Ovary (tissue), 9 donors: ENCODE measurements around the gene SIGLEC11. TPM values are rescaled to one million over a fixed set of nuclear protein-coding genes. Genes with fewer than 3 reads are reported as not detected.

Experiments
- DNase-seq, 5 donors: peaks; one replicate each; pipeline ENCODE4 v3.0.0-alpha.2; 2019 to 2020
- H3K27ac ChIP-seq, 2 donors: fragments of 200-600 bp; one replicate each; pipeline versions ENCODE4 v1.5.1 to v1.8.0; 2019 to 2022
- H3K27me3 ChIP-seq: fragments of 200-600 bp; one replicate; pipeline ENCODE4 v1.8.0; 2022
- H3K36me3 ChIP-seq: fragments of 200-600 bp; sonication (generic); one replicate; pipeline ENCODE4 v1.5.1; 2019
- H3K4me1 ChIP-seq: one replicate; pipeline ENCODE4 v1.8.1; 2013; ENCODE audit warnings: mild to moderate bottlenecking, moderate library complexity; ENCODE audit not compliant: insufficient read depth
- H3K4me3 ChIP-seq: fragments of 200-600 bp; sonication (generic); one replicate; pipeline ENCODE4 v1.5.1; 2017
- H3K9me3 ChIP-seq, 2 donors: fragments of 200-600 bp in 1 of 2; sonication (generic) in 1 of 2; one replicate each; pipeline versions ENCODE4 v1.5.1 to v1.8.1; 2013 to 2019; ENCODE audit warnings: mild to moderate bottlenecking in 1 of 2, moderate library complexity in 1 of 2
- EP300 ChIP-seq: sonication (generic); formaldehyde crosslinking; IDR thresholded peaks from one replicate; pipeline ENCODE4 v1.6.1; 2017; ENCODE audit warnings: antibody characterized with exemption
- POLR2A ChIP-seq: fragments of 450-650 bp; IDR thresholded peaks from one replicate; pipeline ENCODE4 v1.6.1; 2017; ENCODE audit warnings: antibody characterized with exemption, mild to moderate bottlenecking, moderate library complexity
- WGBS, 3 donors: extraction: QIAGEN DNeasy Blood & Tissue Kit in 1 of 3; methylation state at CpG; one replicate each; pipeline versions ENCODE4 v1.1.5 to v1.1.7; 2013 to 2017; 5-methylcytosine and 5-hydroxymethylcytosine counted together
- intact Hi-C, 4 donors: fragments of 100-400 bp; cut with DNase I; formaldehyde crosslinking; loops; one replicate each; pipeline versions ENCODE4 v1.11.0 to v1.15.1; 2022 to 2023
- polyA plus RNA-seq, 2 donors: library from polyadenylated mRNA; stranded (reverse); fragments of 200-250 nt in 1 of 2; fragments of 350-450 nt in 1 of 2; fragmentation: Illumina TruSeq in 1 of 2; extraction: RNeasy Lipid Tissue Mini Kit (QIAGEN cat#74804) in 1 of 2; gene quantifications; one replicate each; pipeline ENCODE4 v1.2.3, GENCODE V29; 2013 to 2014
- total RNA-seq, 7 donors: library from RNA; depleted of rRNA in 2 of 7; stranded (reverse); fragments of >200 nt in 2 of 7; fragmentation: NEBNext Ultra II Directional in 3 of 7; extraction: Animal tissue kit (Norgen Biotek cat#: 25700) in 3 of 7; gene quantifications; one replicate each; pipeline versions ENCODE4 v1.1.0 to v1.2.4, GENCODE V29; 2016 to 2023
- TF ChIP-seq, protein P1 (sequence below), 3 donors: fragments of 450-650 bp in 2 of 3; fragments of 200-600 bp in 1 of 3; IDR thresholded peaks; one replicate each; pipeline versions ENCODE4 v1.5.1 to v1.8.0; 2016 to 2022; ENCODE audit warnings: antibody characterized with exemption in 3 of 3, mild to moderate bottlenecking in 1 of 3
- donor health status: DM: no; HTN: no; CAD: no; lungs with moderate emphysema.
- donor health status: DM: no; HTN: no; CAD: no.
- donor health status: Bipolar disorder and iron deficiency.
- donor health status: DM: yes; HTN: yes; CAD: no.
- donor health status: DM: no; HTN: no; CAD: no.
- donor health status: DM: yes; HTN: yes; CAD: no.

Gene SIGLEC11
- total and polyA plus RNA-seq, 9 donors = 43.3 to 117 (median 77.6) TPM

- Histone ChIP-seq H3K27ac (no peak overlapping the region), H3K27me3 (no peaks in the 10 kb centered on the region), H3K4me3 (no peak overlapping the region), H3K9me3 (no peaks in the 10 kb centered on the region), H3K36me3 (no peaks in the 10 kb centered on the region), H3K4me1 (no peaks in the 10 kb centered on the region)
- no peak for DNase-seq
- WGBS, 3 donors = 91 to 93% (median 92%) methylated on average over 24 of the region's 24 CpGs
- intact Hi-C loops = no loop called here
- TF ChIP-seq, protein P1, sequence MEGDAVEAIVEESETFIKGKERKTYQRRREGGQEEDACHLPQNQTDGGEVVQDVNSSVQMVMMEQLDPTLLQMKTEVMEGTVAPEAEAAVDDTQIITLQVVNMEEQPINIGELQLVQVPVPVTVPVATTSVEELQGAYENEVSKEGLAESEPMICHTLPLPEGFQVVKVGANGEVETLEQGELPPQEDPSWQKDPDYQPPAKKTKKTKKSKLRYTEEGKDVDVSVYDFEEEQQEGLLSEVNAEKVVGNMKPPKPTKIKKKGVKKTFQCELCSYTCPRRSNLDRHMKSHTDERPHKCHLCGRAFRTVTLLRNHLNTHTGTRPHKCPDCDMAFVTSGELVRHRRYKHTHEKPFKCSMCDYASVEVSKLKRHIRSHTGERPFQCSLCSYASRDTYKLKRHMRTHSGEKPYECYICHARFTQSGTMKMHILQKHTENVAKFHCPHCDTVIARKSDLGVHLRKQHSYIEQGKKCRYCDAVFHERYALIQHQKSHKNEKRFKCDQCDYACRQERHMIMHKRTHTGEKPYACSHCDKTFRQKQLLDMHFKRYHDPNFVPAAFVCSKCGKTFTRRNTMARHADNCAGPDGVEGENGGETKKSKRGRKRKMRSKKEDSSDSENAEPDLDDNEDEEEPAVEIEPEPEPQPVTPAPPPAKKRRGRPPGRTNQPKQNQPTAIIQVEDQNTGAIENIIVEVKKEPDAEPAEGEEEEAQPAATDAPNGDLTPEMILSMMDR (IDR thresholded peaks at IDR 0.05) = no peak
- no peak for TF ChIP-seq EP300
- no peak for TF ChIP-seq POLR2A
Measured at GRCh38 chr19:49920624-49921363, 40.2 kb downstream of the SIGLEC11 start.

GRCh38 chr19:49918089-49918488, 42.9 kb downstream of the SIGLEC11 start:
- Histone ChIP-seq H3K4me3 (no peak overlapping the region), H3K4me1 (peaks cover 5% of the 10 kb centered on the region), H3K9me3 (no peaks in the 10 kb centered on the region), H3K27me3 (no peaks in the 10 kb centered on the region), H3K27ac (no peak overlapping the region), H3K36me3 (no peaks in the 10 kb centered on the region)
- TF ChIP-seq EP300 (no peak), POLR2A (no peak)
- TF ChIP-seq, protein P1 (IDR thresholded peaks at IDR 0.05) = no peak
- WGBS, 3 donors = 90 to 93% (median 92%) methylated on average over 8 of the region's 8 CpGs
- intact Hi-C loops = no loop called here
- DNase-seq = no peak

DNA sequence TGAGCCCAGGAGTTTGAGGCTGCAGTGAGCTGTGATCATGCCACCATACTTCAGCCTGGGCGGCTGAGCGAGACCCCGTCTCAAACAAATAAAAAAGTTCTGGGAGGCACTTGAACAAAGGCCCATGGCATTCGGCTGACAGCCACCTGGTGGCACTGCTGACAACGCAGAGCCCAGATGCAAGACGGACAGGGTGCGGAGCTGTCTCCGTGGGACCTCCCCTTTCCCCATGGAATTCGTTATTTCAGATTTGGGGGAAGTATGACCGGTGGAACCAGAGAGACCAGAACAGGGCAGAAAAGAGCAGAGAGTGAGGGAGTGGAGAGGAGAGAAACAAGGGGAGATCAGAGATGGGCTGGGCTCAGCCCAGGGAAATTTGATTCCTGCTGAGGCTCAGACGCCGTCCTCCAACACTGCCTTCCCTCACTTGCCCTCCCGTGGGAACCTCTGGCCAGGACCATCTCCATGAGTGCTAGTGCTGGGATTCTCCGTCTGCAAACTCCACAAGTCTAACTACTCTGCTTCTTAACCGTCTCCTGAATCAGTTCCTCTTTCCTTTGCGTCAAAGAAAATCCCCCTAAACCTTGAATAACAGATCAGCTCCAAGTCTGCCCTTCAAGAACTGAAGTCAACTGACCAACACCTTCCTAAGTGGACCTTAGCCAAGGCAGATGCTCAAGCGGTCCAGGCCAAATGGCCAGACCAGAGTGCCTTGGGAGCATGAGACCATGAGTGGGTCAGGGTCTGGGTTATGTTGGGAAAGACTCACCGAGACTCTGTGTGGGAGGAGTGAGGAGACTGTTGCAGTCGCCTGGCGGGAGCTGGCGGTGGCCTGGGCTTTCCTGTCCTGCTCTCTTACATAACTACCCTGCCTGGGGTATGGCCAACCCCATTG, 43.9 kb downstream of the SIGLEC11 start:
- DNase-seq = no peak
- Histone ChIP-seq H3K27ac (no peak overlapping the region), H3K36me3 (no peaks in the 10 kb centered on the region)

GRCh38 chr19:49915271-49915670, 45.7 kb downstream of the SIGLEC11 start:
- DNase-seq = no peak
- H3K4me3 ChIP-seq = no peak overlapping the region
- TF ChIP-seq, protein P1 (IDR thresholded peaks at IDR 0.05) = no peak
- TF ChIP-seq POLR2A (no peak), EP300 (no peak)
- H3K27me3 ChIP-seq = no peaks in the 10 kb centered on the region
- peaks cover 9% of the 10 kb centered on the region for H3K4me1 ChIP-seq
- no peak overlapping the region for H3K27ac ChIP-seq
- intact Hi-C loops = no loop called here
- H3K9me3 ChIP-seq = no peaks in the 10 kb centered on the region
- WGBS, 3 donors = 94 to 96% (median 94%) methylated on average over 6 of the region's 6 CpGs
- H3K36me3 ChIP-seq = no peaks in the 10 kb centered on the region

More for the DNA sequence above, 43.9 kb downstream of the SIGLEC11 start:
- intact Hi-C loops = no loop called here
- WGBS, 3 donors = 85 to 87% (median 85%) methylated on average over 21 of the region's 21 CpGs
- Histone ChIP-seq H3K9me3 (no peaks in the 10 kb centered on the region), H3K27me3 (no peaks in the 10 kb centered on the region), H3K4me1 (peaks cover 9% of the 10 kb centered on the region), H3K4me3 (no peak overlapping the region)
- no peak for TF ChIP-seq EP300
- TF ChIP-seq POLR2A = no peak
- TF ChIP-seq, protein P1 (IDR thresholded peaks at IDR 0.05) = no peak
